Measurements from ENCODE around the gene MAPK7. TPM values are rescaled to one million over a fixed set of nuclear protein-coding genes. Genes with fewer than 3 reads are reported as not detected.

The MAPK7 gene
- total RNA-seq, 4 donors from 2014 or later, result 11.4 to 24.3 (median 17.1) TPM

DNA sequence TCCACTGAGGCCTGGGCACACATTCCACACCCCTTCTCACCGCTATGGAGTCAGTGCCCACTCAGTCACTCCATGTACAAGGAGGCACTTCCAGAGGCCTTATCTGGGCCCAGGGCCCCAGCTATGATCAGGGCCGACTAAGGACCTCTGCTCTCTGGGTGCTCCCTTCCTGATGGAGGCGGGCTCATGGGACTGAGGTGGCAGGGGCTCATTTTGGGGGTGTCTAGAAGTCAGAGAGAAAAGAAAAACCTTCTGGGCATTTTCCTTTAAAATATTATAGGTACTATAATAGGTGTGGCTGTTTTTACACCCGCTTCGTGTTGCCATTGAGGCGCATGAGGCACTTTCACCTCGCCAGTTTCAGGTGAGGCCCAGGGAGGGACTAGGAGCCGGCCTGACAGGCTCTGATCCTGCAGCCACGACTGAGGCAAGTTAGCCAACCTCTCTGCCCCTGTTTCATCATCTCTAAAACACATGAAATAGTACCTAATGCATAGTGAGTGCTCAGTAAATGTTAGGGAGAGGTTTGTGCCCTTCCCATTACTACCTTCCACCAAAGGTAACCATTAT lies 30.1 kb upstream of the MAPK7 start:
- TF ChIP-seq, protein P1, sequence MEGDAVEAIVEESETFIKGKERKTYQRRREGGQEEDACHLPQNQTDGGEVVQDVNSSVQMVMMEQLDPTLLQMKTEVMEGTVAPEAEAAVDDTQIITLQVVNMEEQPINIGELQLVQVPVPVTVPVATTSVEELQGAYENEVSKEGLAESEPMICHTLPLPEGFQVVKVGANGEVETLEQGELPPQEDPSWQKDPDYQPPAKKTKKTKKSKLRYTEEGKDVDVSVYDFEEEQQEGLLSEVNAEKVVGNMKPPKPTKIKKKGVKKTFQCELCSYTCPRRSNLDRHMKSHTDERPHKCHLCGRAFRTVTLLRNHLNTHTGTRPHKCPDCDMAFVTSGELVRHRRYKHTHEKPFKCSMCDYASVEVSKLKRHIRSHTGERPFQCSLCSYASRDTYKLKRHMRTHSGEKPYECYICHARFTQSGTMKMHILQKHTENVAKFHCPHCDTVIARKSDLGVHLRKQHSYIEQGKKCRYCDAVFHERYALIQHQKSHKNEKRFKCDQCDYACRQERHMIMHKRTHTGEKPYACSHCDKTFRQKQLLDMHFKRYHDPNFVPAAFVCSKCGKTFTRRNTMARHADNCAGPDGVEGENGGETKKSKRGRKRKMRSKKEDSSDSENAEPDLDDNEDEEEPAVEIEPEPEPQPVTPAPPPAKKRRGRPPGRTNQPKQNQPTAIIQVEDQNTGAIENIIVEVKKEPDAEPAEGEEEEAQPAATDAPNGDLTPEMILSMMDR (IDR thresholded peaks at IDR 0.05; ENCODE audit: low read depth), result no peak

DNA sequence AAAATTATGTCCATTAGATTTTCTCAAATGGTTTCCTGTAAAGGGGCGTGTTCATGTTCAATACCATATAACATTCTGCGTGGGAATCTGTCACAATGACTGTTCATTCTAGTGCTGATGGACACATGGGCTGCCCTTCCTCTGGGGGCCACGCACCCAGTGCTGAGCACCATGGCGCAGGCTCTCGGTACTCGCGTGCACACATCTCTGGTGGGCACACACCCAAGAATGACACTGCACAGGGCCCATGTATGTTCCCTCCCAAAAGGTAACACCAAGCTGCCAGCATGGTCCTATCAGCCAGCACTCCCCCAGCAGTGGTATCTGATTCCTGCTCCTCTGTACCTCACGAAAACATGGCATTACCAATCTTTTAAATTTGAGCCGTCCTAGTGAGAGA lies 29.5 kb upstream of the MAPK7 start:
- TF ChIP-seq, protein P1 (IDR thresholded peaks at IDR 0.05; ENCODE audit: low read depth), result no peak

DNA sequence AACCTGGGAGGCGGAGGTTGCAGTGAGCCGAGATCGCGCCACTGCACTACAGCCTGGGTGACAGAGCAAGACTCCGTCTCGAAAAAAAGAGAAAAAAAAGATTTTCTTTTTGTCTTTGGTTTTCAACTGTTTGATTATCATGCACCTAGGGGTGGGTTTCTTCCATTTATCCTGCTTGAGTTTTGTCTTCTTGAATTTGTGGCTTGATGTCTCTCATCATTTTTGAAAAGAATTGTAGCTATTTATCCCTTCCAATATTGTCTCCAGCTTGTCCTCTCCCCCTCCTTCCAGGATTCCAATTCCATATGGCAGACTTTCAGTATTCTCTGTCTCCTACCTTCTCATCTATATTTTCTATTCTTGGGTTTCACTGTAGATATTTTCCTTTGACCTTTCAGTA lies 23.6 kb upstream of the MAPK7 start:
- TF ChIP-seq, protein P1 (IDR thresholded peaks at IDR 0.05; ENCODE audit: low read depth), result no peak

DNA sequence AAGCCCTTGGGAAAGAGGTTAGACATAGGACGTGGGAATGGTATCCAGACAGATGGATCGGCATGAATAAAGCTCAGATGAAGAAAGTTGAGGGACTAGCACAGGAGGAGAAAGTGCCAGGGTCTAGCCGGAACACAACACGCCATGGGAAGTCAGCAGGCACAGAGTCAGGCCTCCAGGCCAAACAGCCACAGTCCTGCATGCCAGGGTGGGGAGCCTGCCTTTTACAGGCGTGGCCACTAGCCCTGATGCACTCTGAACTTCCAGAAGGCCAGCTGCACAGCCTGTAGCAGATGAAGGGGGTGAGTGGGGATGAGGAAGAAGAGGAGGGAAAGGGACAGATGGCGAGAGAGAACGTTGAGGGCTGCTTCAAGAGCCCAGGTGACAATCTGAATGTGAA lies 20.9 kb upstream of the MAPK7 start:
- TF ChIP-seq, protein P1 (IDR thresholded peaks at IDR 0.05; ENCODE audit: low read depth), result no peak

DNA sequence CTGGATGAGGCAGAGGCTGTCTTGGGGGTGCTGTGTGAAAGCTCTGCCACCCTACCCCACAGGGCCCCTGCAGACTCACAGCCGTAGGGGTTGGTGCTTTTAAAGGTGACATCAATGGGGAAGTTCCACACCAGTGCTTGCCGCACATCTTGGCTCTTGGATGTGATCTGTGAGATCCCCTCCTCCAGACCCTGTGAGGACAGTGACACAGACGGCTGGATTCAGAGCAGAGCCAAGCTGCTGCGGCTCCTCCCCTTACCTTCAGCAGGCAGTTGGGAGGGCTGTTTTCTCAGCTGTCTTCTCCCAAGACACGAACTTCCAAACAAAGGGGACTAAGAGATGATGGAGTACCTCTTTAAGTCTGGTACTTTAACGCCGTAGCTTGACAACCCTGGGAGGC lies 20.5 kb upstream of the MAPK7 start:
- TF ChIP-seq, protein P1 (IDR thresholded peaks at IDR 0.05; ENCODE audit: low read depth), result no peak

DNA sequence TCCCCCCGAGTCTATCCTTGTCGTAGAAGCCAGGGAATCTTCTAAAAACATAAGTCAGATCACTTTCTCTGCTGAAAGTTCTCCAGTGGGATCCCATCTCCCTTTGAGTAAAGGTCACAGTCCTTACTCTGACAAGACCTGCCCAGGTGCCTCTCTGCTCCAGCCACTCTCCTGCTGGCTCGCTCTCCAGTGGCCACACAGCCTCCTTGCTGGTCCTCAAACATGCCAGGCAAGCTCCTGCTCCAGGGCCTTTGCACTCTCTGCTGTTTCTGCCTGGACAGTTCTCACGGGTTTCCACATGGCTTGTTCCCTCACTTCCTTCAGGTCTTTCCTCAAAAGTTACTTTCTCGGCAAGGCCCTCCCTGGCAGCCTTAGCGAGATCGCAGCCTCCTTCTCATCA lies 19.1 kb upstream of the MAPK7 start:
- TF ChIP-seq, protein P1 (IDR thresholded peaks at IDR 0.05; ENCODE audit: low read depth), result no peak

DNA sequence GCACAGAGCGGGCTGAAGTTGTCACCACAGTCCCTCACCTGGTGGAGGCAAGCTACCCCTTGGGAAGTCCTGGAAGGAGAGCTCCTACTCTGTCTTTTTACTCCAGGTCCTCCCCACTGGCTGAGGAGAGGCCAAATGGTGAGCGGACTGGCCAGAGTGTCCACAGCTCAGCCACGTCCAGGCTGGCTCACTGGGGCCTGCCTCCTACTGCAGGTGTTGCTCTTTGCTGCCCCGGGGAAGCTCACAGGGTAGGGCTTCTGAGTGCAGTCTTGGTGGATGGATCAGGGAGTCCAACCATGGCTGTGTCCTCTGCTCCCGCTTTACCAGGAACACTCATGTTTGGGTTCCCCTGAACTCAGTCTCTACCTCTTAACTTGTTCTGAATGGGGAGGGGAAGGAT lies 18.4 kb upstream of the MAPK7 start:
- TF ChIP-seq, protein P1 (IDR thresholded peaks at IDR 0.05; ENCODE audit: low read depth), result no peak

Measured in subcutaneous adipose tissue (tissue), 4 donors.